Mesodermal cell (in vitro differentiated cells): ENCODE data around the gene USP17L13.
"Not testable (repeated sequence)": the region's sequence is repeated elsewhere in the genome, so short reads cannot be mapped to it uniquely, and the experiment has no call there.

ENCODE experiments used
- H3K27ac ChIP-seq: 2 replicates; pipeline ENCODE4 v1.7.0; 2013; ENCODE audit warnings: mild to moderate bottlenecking, low read depth, low read length, moderate library complexity; ENCODE audit not compliant: severe bottlenecking
- H3K36me3 ChIP-seq: 2 replicates; pipeline ENCODE4 v1.7.1; 2013; ENCODE audit warnings: mild to moderate bottlenecking, low read length, moderate library complexity; ENCODE audit not compliant: control insufficient read depth, insufficient read depth
- H3K4me1 ChIP-seq: one replicate; pipeline ENCODE4 v1.7.1; 2013; ENCODE audit warnings: mild to moderate bottlenecking, low read length; ENCODE audit not compliant: insufficient read depth, control insufficient read depth, poor library complexity, severe bottlenecking
- H3K4me3 ChIP-seq: 2 replicates; pipeline ENCODE4 v1.7.0; 2013; ENCODE audit warnings: low read length, control low read depth, mild to moderate bottlenecking; ENCODE audit not compliant: insufficient read depth, poor library complexity, severe bottlenecking; ENCODE audit errors: extremely low read depth
- H3K9me3 ChIP-seq: 2 replicates; pipeline ENCODE4 v1.7.1; 2013; ENCODE audit warnings: mild to moderate bottlenecking, low read length, moderate library complexity; ENCODE audit not compliant: control insufficient read depth
- WGBS, 2 experiments: methylation state at CpG; one replicate each; pipeline ENCODE4 v1.1.5; 2013; ENCODE audit warnings: missing lambda C conversion rate in 2 of 2; ENCODE audit not compliant: insufficient coverage in 2 of 2; 5-methylcytosine and 5-hydroxymethylcytosine counted together

Gene USP17L13

DNA sequence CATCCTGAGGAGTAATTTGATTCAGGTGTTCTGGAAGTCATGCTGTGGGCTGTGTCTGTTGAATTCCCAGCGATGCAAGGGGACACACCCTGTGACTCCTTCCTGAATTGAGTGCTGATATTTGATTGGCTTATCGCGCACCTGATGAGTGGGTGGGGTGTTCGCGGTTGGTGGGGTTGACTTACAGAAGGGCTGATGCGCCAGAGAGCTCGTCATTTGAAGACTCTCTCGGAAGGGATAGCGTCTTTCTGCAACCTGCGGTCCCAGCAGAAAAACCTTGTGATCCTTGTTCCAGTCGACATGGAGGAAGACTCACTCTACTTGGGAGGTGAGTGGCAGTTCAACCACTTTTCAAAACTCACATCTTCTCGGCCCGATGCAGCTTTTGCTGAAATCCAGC, 28.4 kb downstream of the USP17L13 start, which contains the start of gene USP17L19:
Gene USP17L19 (plus strand): TSS at position 301 of the 400 bp plus-strand sequence. CDS start 0 bp downstream, at position 301.
- WGBS, 2 experiments = no CpG with 5 or more reads among the region's 13 CpGs
- not testable (repeated sequence) for H3K27ac ChIP-seq, H3K36me3 ChIP-seq, H3K4me3 ChIP-seq, H3K4me1 ChIP-seq, H3K9me3 ChIP-seq

GRCh38 chr4:9257824-9258223, 33.1 kb downstream of the USP17L13 start, which contains the start of gene USP17L20:
Gene USP17L20 (plus strand): TSS chr4:9258124. CDS start chr4:9258124, 0 bp downstream.
- not testable (repeated sequence) for H3K4me3 ChIP-seq, H3K4me1 ChIP-seq, H3K36me3 ChIP-seq, H3K27ac ChIP-seq, H3K9me3 ChIP-seq
- WGBS, 2 experiments = no CpG with 5 or more reads among the region's 15 CpGs

DNA sequence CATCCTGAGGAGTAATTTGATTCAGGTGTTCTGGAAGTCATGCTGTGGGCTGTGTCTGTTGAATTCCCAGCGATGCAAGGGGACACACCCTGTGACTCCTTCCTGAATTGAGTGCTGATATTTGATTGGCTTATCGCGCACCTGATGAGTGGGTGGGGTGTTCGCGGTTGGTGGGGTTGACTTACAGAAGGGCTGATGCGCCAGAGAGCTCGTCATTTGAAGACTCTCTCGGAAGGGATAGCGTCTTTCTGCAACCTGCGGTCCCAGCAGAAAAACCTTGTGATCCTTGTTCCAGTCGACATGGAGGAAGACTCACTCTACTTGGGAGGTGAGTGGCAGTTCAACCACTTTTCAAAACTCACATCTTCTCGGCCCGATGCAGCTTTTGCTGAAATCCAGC, 37.9 kb downstream of the USP17L13 start, which contains the start of gene USP17L21:
Gene USP17L21 (plus strand): TSS at position 301 of the 400 bp plus-strand sequence. CDS start 0 bp downstream, at position 301.
- H3K4me1 ChIP-seq, H3K27ac ChIP-seq, H3K36me3 ChIP-seq, H3K9me3 ChIP-seq, H3K4me3 ChIP-seq: not testable (repeated sequence)
- no CpG with 5 or more reads among the region's 13 CpGs for WGBS, 2 experiments

DNA sequence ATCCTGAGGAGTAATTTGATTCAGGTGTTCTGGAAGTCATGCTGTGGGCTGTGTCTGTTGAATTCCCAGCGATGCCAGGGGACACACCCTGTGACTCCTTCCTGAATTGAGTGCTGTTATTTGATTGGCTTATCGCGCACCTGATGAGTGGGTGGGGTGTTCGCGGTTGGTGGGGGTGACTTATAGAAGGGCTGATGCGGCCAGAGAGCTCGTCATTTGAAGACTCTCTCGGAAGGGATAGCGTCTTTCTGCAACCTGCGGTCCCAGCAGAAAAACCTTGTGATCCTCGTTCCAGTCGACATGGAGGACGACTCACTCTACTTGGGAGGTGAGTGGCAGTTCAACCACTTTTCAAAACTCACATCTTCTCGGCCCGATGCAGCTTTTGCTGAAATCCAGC, 42.6 kb downstream of the USP17L13 start, which contains the start of gene USP17L22:
Gene USP17L22 (plus strand): TSS at position 301 of the 400 bp plus-strand sequence. CDS start 0 bp downstream, at position 301.
- H3K4me1 ChIP-seq, H3K27ac ChIP-seq, H3K9me3 ChIP-seq, H3K4me3 ChIP-seq, H3K36me3 ChIP-seq: not testable (repeated sequence)
- WGBS, 2 experiments = no CpG with 5 or more reads among the region's 15 CpGs

- H3K27ac ChIP-seq, H3K9me3 ChIP-seq, H3K4me3 ChIP-seq, H3K36me3 ChIP-seq, H3K4me1 ChIP-seq: not testable (repeated sequence)
- 57 to 74% methylated on average over 2 to 5 of the region's 10 CpGs for WGBS, 2 experiments
Measured at GRCh38 chr4:9271719-9272118, 47.0 kb downstream of the USP17L13 start.
